ENCODE measurements around the gene RAB30.

RAB30 gene

DNA sequence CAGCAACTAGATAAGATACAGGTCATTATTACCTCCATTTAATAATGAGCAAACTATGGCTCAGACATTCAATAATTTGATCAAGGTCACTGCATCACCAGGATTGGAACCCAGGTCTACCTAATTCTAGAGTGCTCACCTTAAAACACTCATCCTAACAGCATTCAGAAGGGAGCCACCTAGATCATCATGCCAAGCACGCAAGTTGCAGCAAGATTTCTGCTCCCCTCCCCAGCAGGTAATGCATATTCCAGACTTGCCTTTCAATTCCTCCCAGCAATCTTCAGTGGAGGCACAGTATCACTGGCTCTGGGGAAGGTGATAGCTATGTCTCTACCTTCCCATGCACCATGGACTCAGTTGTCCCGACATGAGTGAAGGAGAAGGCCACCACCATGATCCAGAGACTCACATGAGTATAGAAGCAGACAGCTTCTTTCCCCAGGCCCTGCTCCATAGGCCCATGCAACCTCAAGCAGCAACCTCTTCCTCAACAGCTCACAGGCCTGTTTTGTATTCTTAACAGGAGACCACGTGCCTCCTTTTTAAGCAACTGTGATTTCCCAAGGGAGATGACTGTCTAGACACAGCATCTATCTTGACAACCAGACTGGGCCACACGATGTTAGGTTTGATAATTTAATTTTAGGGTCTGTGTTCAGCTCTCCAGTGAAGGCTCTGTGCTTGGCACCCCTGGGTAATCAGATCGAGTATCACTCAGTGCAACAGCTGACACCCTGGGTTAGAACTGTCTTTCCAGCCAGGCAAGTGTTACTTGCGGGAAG is 36.4 kb downstream of the RAB30 start:
- TF ChIP-seq EZH2phosphoT487 (conservative IDR thresholded peaks at IDR 0.05; ENCODE audit: low read length): no peak
- TF ChIP-seq, protein P1, sequence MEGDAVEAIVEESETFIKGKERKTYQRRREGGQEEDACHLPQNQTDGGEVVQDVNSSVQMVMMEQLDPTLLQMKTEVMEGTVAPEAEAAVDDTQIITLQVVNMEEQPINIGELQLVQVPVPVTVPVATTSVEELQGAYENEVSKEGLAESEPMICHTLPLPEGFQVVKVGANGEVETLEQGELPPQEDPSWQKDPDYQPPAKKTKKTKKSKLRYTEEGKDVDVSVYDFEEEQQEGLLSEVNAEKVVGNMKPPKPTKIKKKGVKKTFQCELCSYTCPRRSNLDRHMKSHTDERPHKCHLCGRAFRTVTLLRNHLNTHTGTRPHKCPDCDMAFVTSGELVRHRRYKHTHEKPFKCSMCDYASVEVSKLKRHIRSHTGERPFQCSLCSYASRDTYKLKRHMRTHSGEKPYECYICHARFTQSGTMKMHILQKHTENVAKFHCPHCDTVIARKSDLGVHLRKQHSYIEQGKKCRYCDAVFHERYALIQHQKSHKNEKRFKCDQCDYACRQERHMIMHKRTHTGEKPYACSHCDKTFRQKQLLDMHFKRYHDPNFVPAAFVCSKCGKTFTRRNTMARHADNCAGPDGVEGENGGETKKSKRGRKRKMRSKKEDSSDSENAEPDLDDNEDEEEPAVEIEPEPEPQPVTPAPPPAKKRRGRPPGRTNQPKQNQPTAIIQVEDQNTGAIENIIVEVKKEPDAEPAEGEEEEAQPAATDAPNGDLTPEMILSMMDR (IDR thresholded peaks at IDR 0.05; ENCODE audit: insufficient read depth, low read length, poor library complexity, severe bottlenecking): no peak
- Histone ChIP-seq H3K27ac (ENCODE audit: low read depth, low read length) (peak overlapping the region; percentile 59), H3K79me2 (ENCODE audit: insufficient read depth, low read length) (peaks cover 100% of the 10 kb centered on the region)

DNA sequence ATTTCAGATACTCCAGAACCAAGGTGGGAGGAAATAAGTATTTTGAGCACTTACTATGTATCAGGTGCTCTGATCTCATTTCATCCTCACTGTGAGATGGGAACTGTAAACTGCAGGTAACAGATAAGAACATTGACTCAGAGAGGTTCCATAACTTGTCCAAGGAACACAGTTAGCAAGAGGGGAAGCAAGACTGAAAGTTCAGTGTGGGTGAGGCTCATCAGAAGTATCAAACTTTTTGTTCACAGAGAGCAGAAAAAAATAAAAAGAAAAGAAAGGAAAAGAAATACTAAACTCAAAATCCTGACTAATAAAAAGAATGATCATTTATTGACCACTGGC is 37.1 kb downstream of the RAB30 start:
- H3K36me3 ChIP-seq (ENCODE audit: low read length): 0 out of 2 replicates have a peak, but pooled peaks cover 4% of the 10 kb centered on the region
- 0 out of 2 replicates have a peak, but pooled peaks cover 3% of the 10 kb centered on the region for H4K20me1 ChIP-seq (ENCODE audit: low read depth, low read length)
- TF ChIP-seq, protein P1 (IDR thresholded peaks at IDR 0.05; ENCODE audit: insufficient read depth, low read length, poor library complexity, severe bottlenecking): no peak
- TF ChIP-seq EZH2phosphoT487 (conservative IDR thresholded peaks at IDR 0.05; ENCODE audit: low read length): no peak
- H3K9me3 ChIP-seq (ENCODE audit: insufficient read depth, low read length): no peaks in the 10 kb centered on the region
- H3K27me3 ChIP-seq (ENCODE audit: low read length): no peaks in the 10 kb centered on the region
- H3K4me3 ChIP-seq (ENCODE audit: insufficient read depth, low read length, poor library complexity, severe bottlenecking): no peak overlapping the region
- H3K4me2 ChIP-seq (ENCODE audit: low read depth, low read length, poor library complexity, severe bottlenecking): peak overlapping the region; percentile 49
- peaks cover 100% of the 10 kb centered on the region for H3K79me2 ChIP-seq (ENCODE audit: insufficient read depth, low read length)
- H3K9ac ChIP-seq (ENCODE audit: low read length): peak overlapping the region; percentile 29
- peak overlapping the region; percentile 59 for H3K27ac ChIP-seq (ENCODE audit: low read depth, low read length)
- H3F3A ChIP-seq (ENCODE audit: insufficient read depth): peaks cover 6% of the 10 kb centered on the region; the same call in 1 of the 2 replicates
- no peaks in the 10 kb centered on the region for H3K9me2 ChIP-seq (replicated peaks; ENCODE audit: insufficient read depth, low read length)
- H2AFZ ChIP-seq (ENCODE audit: low read depth, low read length, severe bottlenecking): no peak overlapping the region

More for the DNA sequence above, 36.4 kb downstream of the RAB30 start:
- no peak overlapping the region for H2AFZ ChIP-seq (ENCODE audit: low read depth, low read length, severe bottlenecking)
- peak overlapping the region; percentile 49 for H3K4me2 ChIP-seq (ENCODE audit: low read depth, low read length, poor library complexity, severe bottlenecking)
- no peaks in the 10 kb centered on the region for H3K27me3 ChIP-seq (ENCODE audit: low read length)
- H3K4me3 ChIP-seq (ENCODE audit: insufficient read depth, low read length, poor library complexity, severe bottlenecking): peak overlapping the region; percentile 11
- H3F3A ChIP-seq (ENCODE audit: insufficient read depth): peaks cover 6% of the 10 kb centered on the region; the same call in 1 of the 2 replicates
- H3K36me3 ChIP-seq (ENCODE audit: low read length): 0 out of 2 replicates have a peak, but pooled peaks cover 4% of the 10 kb centered on the region
- no peaks in the 10 kb centered on the region for H3K9me3 ChIP-seq (ENCODE audit: insufficient read depth, low read length)
- no peaks in the 10 kb centered on the region for H3K9me2 ChIP-seq (replicated peaks; ENCODE audit: insufficient read depth, low read length)
- H3K9ac ChIP-seq (ENCODE audit: low read length): peak overlapping the region; percentile 29
- 0 out of 2 replicates have a peak, but pooled peaks cover 3% of the 10 kb centered on the region for H4K20me1 ChIP-seq (ENCODE audit: low read depth, low read length)

DNA sequence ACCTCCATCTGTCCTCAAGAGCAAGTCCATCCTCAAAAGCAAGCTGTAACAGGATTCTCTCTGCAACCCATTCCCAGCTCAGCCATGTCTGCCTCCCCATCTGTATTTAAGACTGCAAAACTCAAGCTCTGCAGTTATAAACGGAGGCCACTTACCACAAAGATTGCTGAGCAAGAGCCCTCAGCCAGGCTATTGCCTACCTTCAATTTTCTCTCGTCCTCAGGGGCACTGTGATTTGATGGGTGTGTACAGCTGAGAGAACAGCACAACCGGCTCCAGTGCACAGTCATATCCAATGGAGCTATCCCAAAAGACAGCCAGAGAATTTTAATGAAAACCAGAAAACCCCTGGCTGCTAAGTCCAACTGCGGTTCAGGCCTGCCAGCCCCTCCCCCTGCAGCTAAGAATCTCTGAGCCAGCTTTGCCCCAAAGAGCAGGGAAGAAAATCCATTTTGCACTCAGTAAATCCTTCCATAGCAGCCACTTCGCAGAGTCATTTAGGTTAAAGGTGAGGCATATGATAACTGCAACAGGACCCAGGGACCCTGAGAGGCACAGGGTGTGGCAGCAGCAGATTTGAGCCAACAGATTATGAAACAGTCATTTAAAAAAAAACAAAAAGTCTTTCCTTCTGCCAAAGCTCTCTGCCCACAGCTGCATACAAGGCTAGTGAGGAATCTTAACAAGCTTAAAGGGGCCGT is 37.6 kb downstream of the RAB30 start:
- peak overlapping the region; percentile 21 for H3K4me3 ChIP-seq (ENCODE audit: insufficient read depth, low read length, poor library complexity, severe bottlenecking)
- peak overlapping the region; percentile 29 for H3K9ac ChIP-seq (ENCODE audit: low read length)
- H3K9me3 ChIP-seq (ENCODE audit: insufficient read depth, low read length): no peaks in the 10 kb centered on the region
- H3K9me2 ChIP-seq (replicated peaks; ENCODE audit: insufficient read depth, low read length): no peaks in the 10 kb centered on the region
- peaks cover 6% of the 10 kb centered on the region; the same call in 1 of the 2 replicates for H3F3A ChIP-seq (ENCODE audit: insufficient read depth)
- no peak overlapping the region for H2AFZ ChIP-seq (ENCODE audit: low read depth, low read length, severe bottlenecking)
- H3K27me3 ChIP-seq (ENCODE audit: low read length): no peaks in the 10 kb centered on the region
- H3K27ac ChIP-seq (ENCODE audit: low read depth, low read length): peak overlapping the region; percentile 59
- 0 out of 2 replicates have a peak, but pooled peaks cover 4% of the 10 kb centered on the region for H3K36me3 ChIP-seq (ENCODE audit: low read length)
- H3K4me2 ChIP-seq (ENCODE audit: low read depth, low read length, poor library complexity, severe bottlenecking): peak overlapping the region; percentile 49
- H3K79me2 ChIP-seq (ENCODE audit: insufficient read depth, low read length): peaks cover 100% of the 10 kb centered on the region
- 0 out of 2 replicates have a peak, but pooled peaks cover 3% of the 10 kb centered on the region for H4K20me1 ChIP-seq (ENCODE audit: low read depth, low read length)
- TF ChIP-seq, protein P1 (IDR thresholded peaks at IDR 0.05; ENCODE audit: insufficient read depth, low read length, poor library complexity, severe bottlenecking): no peak
